Small intestine (tissue), 7 donors: ENCODE measurements around the gene HEMGN. TPM values are rescaled to one million over a fixed set of nuclear protein-coding genes. Genes with fewer than 3 reads are reported as not detected.

ENCODE experiments used
- DNase-seq, 2 donors: peaks; one replicate each; pipeline versions ENCODE4 v3.0.0 to v3.0.0-alpha.2; 2013
- FAIRE-seq: peaks from 2 replicates; lab custom pipeline; 2012; peaks lifted over from hg19 to GRCh38; lab: Jason Lieb, UNC
- H3K27ac ChIP-seq, 3 donors: one replicate each; pipeline ENCODE4 v1.5.1; 2013; ENCODE audit warnings: low read length in 2 of 3, mild to moderate bottlenecking in 2 of 3, control low read depth in 1 of 3, inconsistent platforms in 1 of 3, low read depth in 1 of 3, moderate library complexity in 1 of 3
- H3K27me3 ChIP-seq, 3 donors: one replicate each; pipeline ENCODE4 v1.6.1; 2013; ENCODE audit warnings: low read length in 3 of 3, inconsistent platforms in 1 of 3; ENCODE audit not compliant: control insufficient read depth in 3 of 3, insufficient read depth in 3 of 3
- H3K36me3 ChIP-seq, 3 donors: one replicate each; pipeline ENCODE4 v1.6.1; 2013; ENCODE audit warnings: low read length in 3 of 3, inconsistent platforms in 1 of 3, low read depth in 1 of 3, mild to moderate bottlenecking in 1 of 3, moderate library complexity in 1 of 3; ENCODE audit not compliant: control insufficient read depth in 3 of 3, insufficient read depth in 2 of 3
- H3K4me1 ChIP-seq, 3 donors: one replicate each; pipeline ENCODE4 v1.6.1; 2013; ENCODE audit warnings: low read length in 2 of 3, inconsistent platforms in 1 of 3, low read depth in 1 of 3, mild to moderate bottlenecking in 1 of 3, moderate library complexity in 1 of 3; ENCODE audit not compliant: control insufficient read depth in 3 of 3, insufficient read depth in 2 of 3
- H3K4me3 ChIP-seq, 3 donors: one replicate each; pipeline ENCODE4 v1.5.1; 2013; ENCODE audit warnings: low read length in 3 of 3, control low read depth in 1 of 3, inconsistent platforms in 1 of 3, low read depth in 1 of 3, mild to moderate bottlenecking in 1 of 3, moderate library complexity in 1 of 3
- H3K9me3 ChIP-seq, 2 donors: one replicate each; pipeline ENCODE4 v1.6.1; 2013; ENCODE audit warnings: low read depth in 1 of 2, low read length in 1 of 2; ENCODE audit not compliant: control insufficient read depth in 2 of 2, insufficient read depth in 1 of 2
- WGBS, 3 donors: extraction: QIAGEN DNeasy Blood & Tissue Kit; methylation state at CpG; one replicate each; pipeline ENCODE4 v1.1.7; 2013; 5-methylcytosine and 5-hydroxymethylcytosine counted together
- polyA plus RNA-seq, 4 donors: library from polyadenylated mRNA; stranded (reverse) in 3 of 4; unstranded in 1 of 4; fragments of 200-250 nt in 3 of 4; fragments of 120-200 nt in 1 of 4; gene quantifications; one replicate each; pipeline versions ENCODE4 v1.2.1 to v1.2.3, GENCODE V29; 2013
- donor health status: healthy with polysubstance abuse.
- donor health status: control.
- donor health status: control.
- donor health status: Bipolar disorder and iron deficiency.
- donor health status: healthy.

Gene HEMGN
- polyA plus RNA-seq, 4 donors: 0.03 to 0.74 TPM; not detected in 2

- no peaks in the 10 kb centered on the region for H3K9me3 ChIP-seq
- H3K4me1 ChIP-seq: peaks cover 0 to 11% (median 1%) of the 10 kb centered on the region in 3 donors
- no peak for DNase-seq
- no peaks in the 10 kb centered on the region for H3K27me3 ChIP-seq
- H3K36me3 ChIP-seq: peaks cover 3 to 5% (median 4%) of the 10 kb centered on the region in 3 donors
- no peak for FAIRE-seq
- no peak overlapping the region for H3K27ac ChIP-seq
- no peak overlapping the region for H3K4me3 ChIP-seq
Observed at GRCh38 chr9:97919217-97919813, 18.7 kb downstream of the HEMGN start.

DNA sequence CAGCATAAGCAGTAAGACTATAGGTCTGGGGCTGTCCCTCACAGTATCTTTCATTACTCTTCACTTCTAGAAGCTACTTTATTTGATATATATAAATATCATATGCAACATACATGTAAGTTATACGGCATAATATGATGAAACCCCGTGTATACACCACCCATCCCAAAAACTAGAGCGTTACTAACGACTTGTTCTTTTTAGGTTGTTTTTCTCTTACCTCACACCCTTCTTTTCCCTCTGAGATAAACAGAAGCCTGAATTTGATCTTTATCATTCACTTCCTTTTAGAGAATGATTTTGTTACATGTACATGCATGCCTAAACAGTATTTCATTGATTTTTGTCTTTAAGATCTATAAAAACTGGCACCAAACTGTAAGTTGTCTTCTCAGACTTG, 19.4 kb downstream of the HEMGN start:
- no peak for DNase-seq
- Histone ChIP-seq H3K4me3 (no peak overlapping the region), H3K36me3 (peaks cover 3 to 5% (median 4%) of the 10 kb centered on the region in 3 donors), H3K4me1 (peaks cover 0 to 11% (median 1%) of the 10 kb centered on the region in 3 donors), H3K27me3 (no peaks in the 10 kb centered on the region), H3K9me3 (no peaks in the 10 kb centered on the region), H3K27ac (no peak overlapping the region)
- FAIRE-seq: no peak
- WGBS, 3 donors: 75 to 81% (median 80%) methylated on average over 4 of the region's 4 CpGs

- FAIRE-seq (no peak), DNase-seq (no peak)
- Histone ChIP-seq H3K9me3 (no peaks in the 10 kb centered on the region), H3K27me3 (no peaks in the 10 kb centered on the region), H3K36me3 (peaks cover 15 to 38% (median 20%) of the 10 kb centered on the region in 3 donors), H3K27ac (no peak overlapping the region), H3K4me1 (no peaks in the 10 kb centered on the region), H3K4me3 (no peak overlapping the region)
- 30 to 69% (median 41%) methylated on average over 1 of the region's 1 CpG for WGBS, 3 donors
Observed at GRCh38 chr9:97911970-97912369, 26.0 kb downstream of the HEMGN start.

DNA sequence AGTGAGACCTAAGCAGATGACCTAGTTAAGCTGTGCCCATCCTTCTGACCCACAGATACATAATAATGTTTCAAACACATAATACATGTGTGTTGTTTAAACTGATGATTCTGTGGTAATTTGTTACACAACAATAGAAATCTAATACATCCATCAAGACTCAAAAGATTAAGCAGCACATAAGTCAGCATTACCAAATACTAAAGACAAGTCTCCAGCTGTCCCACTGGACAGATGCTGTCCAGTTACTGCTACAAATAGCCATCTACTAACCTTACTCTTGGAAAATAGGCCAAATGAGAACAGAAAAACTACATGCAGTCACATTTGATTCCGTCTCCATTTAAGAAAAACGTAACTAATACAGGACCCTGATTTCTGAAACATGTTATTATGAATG, 26.4 kb downstream of the HEMGN start:
- FAIRE-seq: no peak
- Histone ChIP-seq H3K4me3 (no peak overlapping the region), H3K4me1 (no peaks in the 10 kb centered on the region), H3K9me3 (no peaks in the 10 kb centered on the region), H3K27ac (no peak overlapping the region), H3K36me3 (peaks cover 15 to 38% (median 20%) of the 10 kb centered on the region in 3 donors), H3K27me3 (no peaks in the 10 kb centered on the region)
- DNase-seq: no peak
- 97 to 99% (median 99%) methylated on average over 2 of the region's 2 CpGs for WGBS, 3 donors

GRCh38 chr9:97910357-97910756, 27.6 kb downstream of the HEMGN start:
- Histone ChIP-seq H3K4me1 (peaks cover 0 to 2% (median 0%) of the 10 kb centered on the region in 3 donors), H3K4me3 (no peak overlapping the region), H3K27ac (no peak overlapping the region), H3K9me3 (no peaks in the 10 kb centered on the region), H3K27me3 (no peaks in the 10 kb centered on the region), H3K36me3 (peaks cover 10 to 43% (median 19%) of the 10 kb centered on the region in 3 donors)
- 87 to 93% (median 91%) methylated on average over 6 of the region's 6 CpGs for WGBS, 3 donors
- FAIRE-seq (no peak), DNase-seq (no peak)

GRCh38 chr9:97908705-97909104, 29.3 kb downstream of the HEMGN start:
- Histone ChIP-seq H3K36me3 (peaks cover 13 to 47% (median 18%) of the 10 kb centered on the region in 3 donors), H3K4me1 (peaks cover 0 to 2% (median 0%) of the 10 kb centered on the region in 3 donors), H3K9me3 (no peaks in the 10 kb centered on the region), H3K27me3 (no peaks in the 10 kb centered on the region), H3K27ac (no peak overlapping the region), H3K4me3 (no peak overlapping the region)
- DNase-seq: no peak
- WGBS, 3 donors: 79 to 95% (median 90%) methylated on average over 1 of the region's 1 CpG
- FAIRE-seq: no peak

- Histone ChIP-seq H3K9me3 (no peaks in the 10 kb centered on the region), H3K36me3 (peaks cover 12 to 48% (median 16%) of the 10 kb centered on the region in 3 donors), H3K27me3 (no peaks in the 10 kb centered on the region), H3K27ac (peak overlapping the region in 1 of 3 donors; percentile 3), H3K4me1 (peaks cover 0 to 2% (median 0%) of the 10 kb centered on the region in 3 donors), H3K4me3 (no peak overlapping the region)
- 85 to 92% (median 88%) methylated on average over 5 of the region's 5 CpGs for WGBS, 3 donors
- DNase-seq (no peak), FAIRE-seq (no peak)
Observed at GRCh38 chr9:97907632-97908031, 30.3 kb downstream of the HEMGN start.

GRCh38 chr9:97907046-97907445, 30.9 kb downstream of the HEMGN start:
- peaks cover 7 to 46% (median 16%) of the 10 kb centered on the region in 3 donors for H3K36me3 ChIP-seq
- WGBS, 3 donors: 66 to 83% (median 67%) methylated on average over 3 of the region's 3 CpGs
- FAIRE-seq (no peak), DNase-seq (no peak)
- H3K27me3 ChIP-seq: no peaks in the 10 kb centered on the region
- no peak overlapping the region for H3K4me3 ChIP-seq
- no peaks in the 10 kb centered on the region for H3K9me3 ChIP-seq
- H3K27ac ChIP-seq: peak overlapping the region in 1 of 3 donors; percentile 43
- H3K4me1 ChIP-seq: peaks cover 0 to 2% (median 0%) of the 10 kb centered on the region in 3 donors
